Fibroblast of peridontal ligament (primary cell): ENCODE results near the gene DEFB125.
"Not testable (repeated sequence)": the region's sequence is repeated elsewhere in the genome, so short reads cannot be mapped to it uniquely, and the experiment has no call there.

Experiments
- DNase-seq: peaks from one replicate; pipeline ENCODE4 v3.0.0-alpha.2; 2010; ENCODE audit errors: extremely low read depth

Gene DEFB125, protein sequence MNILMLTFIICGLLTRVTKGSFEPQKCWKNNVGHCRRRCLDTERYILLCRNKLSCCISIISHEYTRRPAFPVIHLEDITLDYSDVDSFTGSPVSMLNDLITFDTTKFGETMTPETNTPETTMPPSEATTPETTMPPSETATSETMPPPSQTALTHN

GRCh38 chr20:87401-87800 lies at the start of gene DEFB125:
Gene DEFB125, plus strand, starts transcription at chr20:87672. Its CDS starts 38 bp downstream, at chr20:87710.
- DNase-seq, result no peak

GRCh38 chr20:60035-60918 lies 27.2 kb upstream of the DEFB125 start:
- DNase-seq, result peak; percentile 24

DNA sequence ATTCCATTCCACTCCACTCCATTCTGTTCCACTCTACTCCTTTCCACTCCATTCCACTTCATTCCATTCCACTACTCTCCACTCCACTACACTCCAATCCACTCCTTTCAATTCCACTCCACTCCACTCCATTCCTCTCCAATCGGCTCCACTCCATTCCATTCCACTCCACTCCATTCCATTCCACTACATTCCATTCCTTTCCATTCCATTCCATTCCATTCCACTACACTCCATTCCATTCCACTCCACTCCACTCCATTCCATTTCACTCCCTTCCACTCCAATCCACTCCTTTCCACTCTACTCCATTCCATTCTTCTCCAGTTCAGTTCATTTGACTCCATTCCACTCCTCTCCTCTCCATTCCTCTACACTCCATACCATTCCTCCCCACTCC lies 26.2 kb upstream of the DEFB125 start:
- DNase-seq, result no peak

DNA sequence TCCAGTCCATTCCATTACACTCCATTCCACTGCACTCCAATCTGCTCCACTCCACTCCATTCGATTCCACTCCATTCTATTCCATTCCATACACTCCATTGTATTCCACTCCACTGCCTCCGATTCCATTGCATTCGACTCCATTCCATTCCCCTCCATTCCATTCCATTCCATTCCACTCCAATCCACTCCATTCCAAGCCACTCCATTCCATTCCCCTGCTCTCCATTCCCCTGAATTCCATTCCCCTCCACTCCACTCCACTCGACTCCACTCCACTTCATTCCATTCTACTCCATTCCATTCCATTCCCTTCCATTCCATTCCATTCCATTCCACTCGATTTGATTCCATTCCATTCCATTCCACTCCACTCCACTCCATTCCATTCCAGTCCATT lies 25.7 kb upstream of the DEFB125 start:
- DNase-seq, result no peak

DNA sequence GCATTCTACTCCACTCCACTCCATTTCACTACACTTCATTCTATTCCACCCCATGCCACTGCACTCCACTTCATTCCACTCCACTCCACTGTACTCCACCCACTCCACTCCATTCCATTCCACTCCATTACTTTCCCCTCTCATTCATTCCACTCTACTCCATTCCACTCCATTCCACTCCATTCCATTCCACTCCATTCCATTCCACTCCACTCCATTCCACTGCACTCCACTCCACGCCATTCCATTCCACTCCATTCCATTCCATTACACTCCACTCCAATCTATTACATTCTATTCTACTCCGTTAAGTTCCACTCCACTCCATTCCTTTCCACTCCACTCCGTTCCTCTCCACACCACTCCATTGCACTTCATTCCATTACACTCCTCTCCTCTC lies 25.0 kb upstream of the DEFB125 start:
- no peak for DNase-seq

GRCh38 chr20:64026-64603 lies 23.4 kb upstream of the DEFB125 start:
- DNase-seq, result no peak

GRCh38 chr20:64766-65322 lies 22.6 kb upstream of the DEFB125 start:
- no peak for DNase-seq

DNA sequence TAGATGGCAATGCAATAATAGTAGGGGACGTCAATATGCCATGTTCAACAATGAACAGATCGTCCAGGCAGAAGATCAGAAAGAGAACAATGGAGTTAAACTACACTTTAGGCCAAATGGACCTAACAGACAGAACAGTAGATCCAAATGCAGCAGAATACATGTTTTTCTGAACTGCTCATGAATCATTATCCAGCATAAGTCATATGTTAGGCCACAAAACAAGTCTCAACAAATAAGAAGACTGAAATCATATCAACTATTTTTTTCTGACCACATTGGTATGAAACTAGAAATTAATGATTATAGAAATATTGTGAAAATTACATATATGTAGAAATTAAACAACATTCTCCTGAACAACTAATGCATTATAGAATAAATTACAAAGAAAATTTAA lies 10.2 kb upstream of the DEFB125 start:
- no peak for DNase-seq

DNA sequence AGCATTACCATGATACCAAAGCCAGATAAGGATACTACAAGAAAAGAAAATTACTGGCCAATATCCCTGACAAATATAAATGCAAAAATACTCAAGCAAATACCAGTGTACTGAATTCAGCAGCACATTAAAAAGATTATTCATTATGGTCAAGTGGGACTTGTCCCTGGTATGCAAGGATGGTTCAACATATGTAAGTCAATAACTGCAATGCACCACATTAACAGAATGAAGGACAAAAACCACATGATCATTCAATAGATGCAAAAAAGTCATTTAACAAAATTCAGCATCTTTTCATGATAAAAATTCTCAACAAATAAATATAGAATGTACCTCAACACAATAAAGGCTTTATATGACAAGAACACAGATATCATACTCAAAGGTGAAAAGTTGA lies 9.1 kb upstream of the DEFB125 start:
- no peak for DNase-seq

DNA sequence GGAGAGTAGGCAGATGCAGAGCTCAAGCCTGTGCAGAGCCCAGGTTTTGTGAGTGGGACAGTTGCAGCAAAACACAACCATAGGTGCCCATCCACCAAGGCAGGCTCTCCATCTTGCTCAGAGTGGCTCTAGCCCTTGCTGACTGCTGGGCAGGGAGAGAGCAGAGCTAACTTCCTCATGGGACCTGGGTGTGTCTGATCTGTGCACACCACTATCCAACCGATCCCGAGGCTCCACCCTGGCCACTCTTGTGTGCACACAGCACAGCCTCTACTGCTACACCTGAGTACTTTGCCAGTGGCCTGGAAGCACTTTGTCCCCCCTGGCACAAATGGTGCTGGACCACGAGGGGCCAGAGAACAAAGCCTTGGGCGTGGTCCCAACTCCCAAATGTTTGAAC lies 7.9 kb upstream of the DEFB125 start:
- DNase-seq, result no peak

GRCh38 chr20:90651-91050 lies 3.2 kb downstream of the DEFB125 start:
- DNase-seq, result no peak

DNA sequence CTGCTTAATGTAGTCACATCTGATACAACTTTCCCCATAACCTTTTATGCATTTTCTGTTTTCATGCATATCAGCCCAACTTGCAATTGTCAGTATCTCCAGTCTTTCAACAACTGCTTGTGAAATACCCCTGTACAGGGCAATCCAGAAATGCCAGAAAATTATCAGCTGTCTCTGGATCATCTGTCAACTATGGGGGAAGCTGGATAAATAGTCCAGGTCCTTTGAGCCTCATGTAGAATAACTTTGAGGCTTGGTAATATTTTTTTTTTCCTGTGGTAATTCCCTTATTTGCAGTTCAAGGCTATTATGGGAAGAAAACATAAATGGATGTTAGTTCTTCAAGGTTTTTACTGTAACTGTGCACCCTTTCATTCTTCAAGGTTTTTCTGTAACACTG lies 6.2 kb downstream of the DEFB125 start:
- DNase-seq, result no peak

DNA sequence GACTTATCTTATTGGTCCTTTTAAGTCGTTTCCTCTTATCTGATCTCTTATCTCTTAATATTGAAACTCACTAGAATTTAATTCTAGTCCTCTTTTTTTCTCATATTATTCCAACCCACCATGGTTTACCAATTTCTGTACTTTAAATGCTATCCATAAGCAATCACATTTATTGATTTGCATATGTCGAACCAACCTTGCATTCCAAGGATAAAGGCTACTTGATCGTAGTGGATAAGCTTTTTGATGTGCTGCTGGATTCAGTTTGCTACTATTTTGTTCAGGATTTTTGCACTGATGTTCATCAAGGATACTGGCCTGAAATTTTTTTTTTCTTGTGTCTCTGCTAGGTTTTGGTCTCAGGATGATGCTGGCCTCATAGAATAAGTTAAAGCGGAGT lies 7.7 kb downstream of the DEFB125 start:
- DNase-seq, result no peak

DNA sequence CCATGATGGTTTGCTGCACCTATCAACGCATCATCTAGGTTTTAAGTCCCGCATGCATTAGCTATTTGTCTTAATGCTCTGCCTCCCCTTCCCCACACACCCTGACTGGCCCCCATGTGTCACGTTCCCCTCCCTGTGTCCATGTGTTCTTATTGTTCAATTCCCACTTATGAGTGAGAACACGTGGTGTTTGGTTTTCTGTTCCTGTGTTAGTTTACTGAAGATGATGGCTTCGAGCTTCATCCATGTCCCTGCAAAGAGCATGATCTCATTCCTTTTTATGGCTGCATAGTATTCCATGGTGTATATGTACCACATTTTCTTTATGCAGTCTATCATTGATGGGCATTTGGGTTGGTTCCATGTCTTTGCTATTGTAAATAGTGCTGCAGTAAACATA lies 10.2 kb downstream of the DEFB125 start:
- DNase-seq, result not testable (repeated sequence)

DNA sequence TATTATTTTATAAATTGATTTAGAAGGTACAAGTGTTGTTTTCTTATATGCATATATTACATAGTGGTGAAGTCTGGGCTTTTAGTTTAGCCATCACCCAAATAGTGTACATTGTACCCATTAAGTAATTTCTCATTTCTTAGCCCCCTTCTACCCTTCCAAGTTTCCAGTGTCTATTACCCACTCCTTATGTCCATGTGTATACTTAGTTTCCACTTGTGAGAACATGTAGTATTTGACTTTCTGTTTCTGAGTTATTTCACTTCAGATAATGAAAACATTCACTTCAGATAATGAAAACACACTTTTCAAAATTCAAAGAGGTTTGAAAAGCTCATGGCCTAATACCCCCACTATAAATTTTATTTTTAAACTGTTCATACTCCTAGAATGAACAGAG lies 14.5 kb downstream of the DEFB125 start:
- no peak for DNase-seq

DNA sequence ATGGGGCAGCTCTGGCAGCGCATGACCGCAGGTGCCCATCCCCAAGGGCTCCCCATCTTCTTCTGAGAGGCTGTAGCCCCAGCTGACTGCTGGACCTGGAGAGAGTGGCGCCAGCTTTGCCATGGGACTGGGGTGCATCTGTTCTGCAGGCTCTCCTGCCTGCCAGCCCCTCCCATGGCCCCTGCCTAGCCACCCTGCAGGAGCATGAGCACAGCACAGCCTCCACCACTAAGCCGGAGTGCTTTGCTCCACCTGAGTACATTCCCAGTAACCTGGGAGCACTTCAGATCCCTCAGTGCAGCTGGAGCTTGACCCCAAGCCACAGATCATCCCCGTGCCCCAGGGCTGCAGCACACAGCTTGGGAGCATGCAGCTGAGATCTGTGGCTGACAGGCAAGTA lies 16.0 kb downstream of the DEFB125 start:
- no peak for DNase-seq

GRCh38 chr20:112396-112795 lies 24.9 kb downstream of the DEFB125 start:
- DNase-seq, result no peak

GRCh38 chr20:117518-117917 lies 30.0 kb downstream of the DEFB125 start:
- DNase-seq, result no peak

DNA sequence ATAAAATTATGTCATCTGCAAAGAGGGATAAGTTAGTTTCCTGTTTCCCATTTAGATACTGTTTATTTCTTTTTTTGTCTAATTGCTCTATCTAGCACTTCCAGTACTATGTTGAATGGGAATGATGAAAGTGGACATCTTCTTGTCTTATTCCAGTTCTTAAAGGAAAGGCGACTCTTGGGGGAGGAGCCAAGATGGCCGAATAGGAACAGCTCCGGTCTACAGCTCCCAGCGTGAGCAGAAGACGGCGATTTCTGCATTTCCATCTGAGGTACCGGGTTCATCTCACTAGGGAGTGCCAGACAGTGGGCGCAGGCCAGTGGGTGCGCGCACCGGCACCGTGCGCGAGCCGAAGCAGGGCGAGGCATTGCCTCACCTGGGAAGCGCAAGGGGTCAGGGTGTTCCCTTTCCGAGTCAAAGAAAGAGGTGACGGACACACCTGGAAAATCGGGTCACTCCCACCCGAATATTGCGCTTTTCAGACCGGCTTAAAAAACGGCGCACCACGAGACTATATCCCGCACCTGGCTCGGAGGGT lies 42.4 kb downstream of the DEFB125 start:
- not testable (repeated sequence) for DNase-seq

- DNase-seq, result no peak
Observed at GRCh38 chr20:137668-138490, 50.4 kb downstream of the DEFB125 start.

- no peak for DNase-seq
Observed at GRCh38 chr20:142290-142689, 54.8 kb downstream of the DEFB125 start, which contains the start of gene DEFB126. Gene DEFB126, plus strand, starts transcription at chr20:142590. Its CDS starts 39 bp downstream, at chr20:142629.

DNA sequence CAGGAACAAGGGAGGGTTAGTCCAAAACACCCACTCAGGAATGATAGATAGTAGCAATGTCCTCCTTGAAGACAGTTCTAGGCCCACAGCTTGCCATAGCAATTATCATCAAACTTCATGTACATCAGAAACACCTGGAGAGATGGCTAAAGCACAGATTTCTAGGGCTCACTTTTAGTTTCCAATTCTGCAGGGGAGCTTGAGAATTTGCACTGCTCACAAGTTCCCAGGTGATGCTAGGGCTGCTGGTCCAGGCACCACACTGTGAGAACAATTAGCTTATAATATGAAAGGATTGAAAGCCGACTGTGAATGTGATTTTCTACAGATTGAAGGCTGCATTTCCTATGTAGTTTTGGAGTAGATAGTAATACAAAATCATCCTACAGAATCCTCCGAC lies 58.4 kb downstream of the DEFB125 start:
- DNase-seq, result no peak
